K562 (cell line): ENCODE results near the gene CACNG3. TPM values are rescaled to one million over a fixed set of nuclear protein-coding genes. Genes with fewer than 3 reads are reported as not detected.

Source experiments
- ATF7 ChIP-seq: fragments of 450-650 bp; IDR thresholded peaks from 2 replicates; pipeline ENCODE4 v1.7.1; 2014; ENCODE audit warnings: mild to moderate bottlenecking, moderate library complexity
- CBFB ChIP-seq: sonication (generic); formaldehyde crosslinking; IDR thresholded peaks from 2 replicates; pipeline ENCODE4 v1.4.0; 2020; ENCODE audit warnings: mild to moderate bottlenecking, missing genetic modification reagents
- DMBX1 ChIP-seq: fragments of 250-450 bp; sonication (Bioruptor Pico); IDR thresholded peaks from 2 replicates; pipeline ENCODE4 v1.8.0; 2022; ENCODE audit warnings: inconsistent platforms, mild to moderate bottlenecking, moderate library complexity, borderline replicate concordance
- EHMT2 ChIP-seq: fragments of 450-650 bp; IDR thresholded peaks from 2 replicates; pipeline ENCODE4 v1.6.1; 2018; ENCODE audit warnings: antibody characterized with exemption
- FOXO4 ChIP-seq: fragments of 450-650 bp; formaldehyde crosslinking; IDR thresholded peaks from 2 replicates; pipeline ENCODE4 v1.4.0; 2020; ENCODE audit warnings: mild to moderate bottlenecking, moderate library complexity
- HDGF ChIP-seq: fragments of 450-650 bp; IDR thresholded peaks from 2 replicates; pipeline ENCODE4 v1.6.1; 2016
- HES1 ChIP-seq: fragments of 450-650 bp; IDR thresholded peaks from 2 replicates; pipeline ENCODE4 v1.6.1; 2016; ENCODE audit warnings: low read depth, mild to moderate bottlenecking, moderate library complexity
- MBD1 ChIP-seq: fragments of 250-450 bp; sonication (Bioruptor Pico); IDR thresholded peaks from 2 replicates; pipeline ENCODE4 v1.8.0; 2022; ENCODE audit warnings: inconsistent platforms
- MTA1 ChIP-seq: fragments of 450-650 bp; IDR thresholded peaks from 2 replicates; pipeline ENCODE4 v1.6.1; 2017; ENCODE audit warnings: borderline replicate concordance
- NCOA2 ChIP-seq, 2 experiments: fragments of 450-650 bp; IDR thresholded peaks; 2 replicates each; pipeline ENCODE4 v1.6.1; 2018; ENCODE audit warnings: mild to moderate bottlenecking in 2 of 2, moderate library complexity in 1 of 2; ENCODE audit not compliant: partially characterized antibody in 2 of 2
- POLR2AphosphoS2 ChIP-seq: IDR thresholded peaks from 2 replicates; pipeline ENCODE4 v1.6.1; 2012; ENCODE audit warnings: low read length, improper control_type of control experiment
- SUPT5H ChIP-seq: fragments of 450-650 bp; IDR thresholded peaks from 2 replicates; pipeline ENCODE4 v1.6.1; 2016
- ZBTB40 ChIP-seq, 2 experiments: fragments of 450-650 bp in 1 of 2; sonication (generic) in 1 of 2; formaldehyde crosslinking in 1 of 2; IDR thresholded peaks; 2 replicates each; pipeline versions ENCODE4 v1.7.1 to v1.9.0; 2016 to 2022; ENCODE audit warnings: inconsistent platforms in 1 of 2, mild to moderate bottlenecking in 1 of 2, missing genetic modification reagents in 1 of 2
- ZEB2 ChIP-seq: fragments of 450-650 bp; IDR thresholded peaks from 2 replicates; pipeline ENCODE4 v1.6.1; 2016
- ZNF224 ChIP-seq: sonication (generic); formaldehyde crosslinking; IDR thresholded peaks from 2 replicates; pipeline ENCODE4 v1.8.0; 2022; ENCODE audit warnings: mild to moderate bottlenecking, missing genetic modification reagents
- polyA plus RNA-seq, 8 experiments: library from polyadenylated mRNA; depleted of rRNA in 4 of 8; stranded (reverse) in 5 of 8; unstranded in 3 of 8; fragments of >200 nt; fragmentation: Nextera tagmentation in 2 of 8; fragmentation: Illumina TruSeq in 1 of 8; extraction: Ambion mirVana in 2 of 8; extraction: Trizol in 1 of 8; gene quantifications; 2 replicates each; pipeline versions ENCODE4 v1.2.1 to v1.2.3, GENCODE V29; 2011 to 2014; ENCODE audit warnings: inconsistent platforms in 1 of 8, missing spikeins in 1 of 8
- total RNA-seq, 7 experiments: library from RNA; depleted of rRNA in 6 of 7; stranded (reverse); fragments of >200 nt in 6 of 7; fragmentation: Illumina TruSeq in 2 of 7; extraction: Trizol in 2 of 7; gene quantifications; 2 replicates each; pipeline versions ENCODE4 v1.2.1 to v1.2.3, GENCODE V29; 2011 to 2021; ENCODE audit warnings: low replicate concordance in 1 of 7

CACNG3 gene
- total and polyA plus RNA-seq, 9 of the 15 experiments (the other 6 are each of a cell fraction or from before 2014, with no cell fraction given): not detected

GRCh38 chr16:24253192-24253591 lies 2.9 kb upstream of the CACNG3 start (continued):
- TF ChIP-seq MBD1 (no peak), FOXO4 (CRISPR knock-in tag) (no peak), MTA1 (no peak), HDGF (no peak), CBFB (CRISPR knock-in tag) (no peak), ZBTB40 (IDR thresholded peaks at IDR 0.05) (no peak), ZBTB40 (CRISPR knock-in tag; IDR thresholded peaks at IDR 0.05) (no peak), ZNF224 (no peak), ATF7 (peak; percentile 22; the same call in 1 of the 2 replicates), ZEB2 (no peak), DMBX1 (CRISPR knock-in tag) (no peak), POLR2AphosphoS2 (no peak), HES1 (no peak), SUPT5H (no peak), NCOA2 (IDR thresholded peaks at IDR 0.05; ENCODE audit: partially characterized antibody in 2 of 2) (no peak), EHMT2 (peak; percentile 59)
